HepG2 (cell line): ENCODE measurements around the gene ARHGEF1.

ENCODE experiments used
- ARNT ChIP-seq: fragments of 450-650 bp; IDR thresholded peaks from 2 replicates; pipeline ENCODE4 v1.6.1; 2017
- EZH2 ChIP-seq: conservative IDR thresholded peaks from 2 replicates; pipeline ENCODE4 v1.6.1; 2012; ENCODE audit warnings: mild to moderate bottlenecking, low read depth, low read length, moderate library complexity
- HMGXB4 ChIP-seq, 2 experiments: sonication (generic) in 1 of 2; formaldehyde crosslinking in 1 of 2; IDR thresholded peaks; 2 replicates each; pipeline versions ENCODE4 v1.4.0 to v1.6.1; 2018 to 2020; ENCODE audit warnings: missing genetic modification reagents in 2 of 2, borderline replicate concordance in 1 of 2, low read depth in 1 of 2, mild to moderate bottlenecking in 1 of 2, missing biosample characterization in 1 of 2

- TF ChIP-seq ARNT (no peak), EZH2 (no peak), HMGXB4 (CRISPR knock-in tag; IDR thresholded peaks at IDR 0.05; ENCODE audit: borderline replicate concordance in 1 of 2, low read depth in 1 of 2) (no peak)
Measured at GRCh38 chr19:41871573-41872383, 11.2 kb upstream of the ARHGEF1 start.
